Ureter (tissue), 1 donor: Measurements from ENCODE around the gene DNAH2. TPM values are rescaled to one million over a fixed set of nuclear protein-coding genes. Genes with fewer than 3 reads are reported as not detected.
"Not testable (repeated sequence)": the region's sequence is repeated elsewhere in the genome, so short reads cannot be mapped to it uniquely, and the experiment has no call there.

ENCODE experiments used
- DNase-seq: peaks from one replicate; pipeline ENCODE4 v3.0.0-alpha.2; 2020; ENCODE audit warnings: low spot score
- total RNA-seq: library from RNA; stranded (reverse); gene quantifications from one replicate; pipeline ENCODE4 v1.2.4, GENCODE V29; 2023
- donor health status: DM: yes; HTN: yes; CAD: no.

The DNAH2 gene
- total RNA-seq, 1 donor from 2014 or later, result 1.5 TPM

GRCh38 chr17:7775051-7775450 is 57.5 kb downstream of the DNAH2 start:
- no peak for DNase-seq

GRCh38 chr17:7777017-7777416 is 59.5 kb downstream of the DNAH2 start:
- no peak for DNase-seq

GRCh38 chr17:7780736-7781135 is 63.2 kb downstream of the DNAH2 start:
- no peak for DNase-seq

- DNase-seq, result no peak
These were observed 63.9 kb downstream of the DNAH2 start for GRCh38 chr17:7781429-7781828.

GRCh38 chr17:7782240-7782639 is 64.7 kb downstream of the DNAH2 start:
- DNase-seq, result no peak

GRCh38 chr17:7786866-7787265 is 69.3 kb downstream of the DNAH2 start:
- no peak for DNase-seq

- no peak for DNase-seq
These were observed 71.6 kb downstream of the DNAH2 start for GRCh38 chr17:7789131-7789530.

GRCh38 chr17:7790150-7790549 is 72.6 kb downstream of the DNAH2 start:
- no peak for DNase-seq

- no peak for DNase-seq
These were observed 75.1 kb downstream of the DNAH2 start for GRCh38 chr17:7792611-7793010.

GRCh38 chr17:7794075-7794663 is 76.6 kb downstream of the DNAH2 start:
- no peak for DNase-seq

GRCh38 chr17:7797976-7798375 is 80.4 kb downstream of the DNAH2 start:
- no peak for DNase-seq

GRCh38 chr17:7798839-7799238 is 81.3 kb downstream of the DNAH2 start:
- DNase-seq, result no peak

- peak; percentile 73 for DNase-seq
These were observed 86.4 kb downstream of the DNAH2 start for GRCh38 chr17:7803981-7804380.

- no peak for DNase-seq
These were observed 89.0 kb downstream of the DNAH2 start for GRCh38 chr17:7806587-7806986.

- no peak for DNase-seq
These were observed 89.7 kb downstream of the DNAH2 start for GRCh38 chr17:7807206-7807605.

GRCh38 chr17:7809086-7809790 is 91.7 kb downstream of the DNAH2 start:
- no peak for DNase-seq

- not testable (repeated sequence) for DNase-seq
These were observed 92.3 kb downstream of the DNAH2 start for GRCh38 chr17:7809791-7810343.

- no peak for DNase-seq
These were observed 93.7 kb downstream of the DNAH2 start for GRCh38 chr17:7811251-7811650.

GRCh38 chr17:7814969-7815368 is 97.4 kb downstream of the DNAH2 start:
- DNase-seq, result no peak

- DNase-seq, result no peak
These were observed 99.5 kb downstream of the DNAH2 start for GRCh38 chr17:7816926-7817642.

GRCh38 chr17:7817643-7817964 is 100.1 kb downstream of the DNAH2 start:
- no peak for DNase-seq

- DNase-seq, result no peak
These were observed 100.5 kb downstream of the DNAH2 start for GRCh38 chr17:7818026-7818425.
